ENCODE measurements around the gene RHOV.

RHOV gene

DNA sequence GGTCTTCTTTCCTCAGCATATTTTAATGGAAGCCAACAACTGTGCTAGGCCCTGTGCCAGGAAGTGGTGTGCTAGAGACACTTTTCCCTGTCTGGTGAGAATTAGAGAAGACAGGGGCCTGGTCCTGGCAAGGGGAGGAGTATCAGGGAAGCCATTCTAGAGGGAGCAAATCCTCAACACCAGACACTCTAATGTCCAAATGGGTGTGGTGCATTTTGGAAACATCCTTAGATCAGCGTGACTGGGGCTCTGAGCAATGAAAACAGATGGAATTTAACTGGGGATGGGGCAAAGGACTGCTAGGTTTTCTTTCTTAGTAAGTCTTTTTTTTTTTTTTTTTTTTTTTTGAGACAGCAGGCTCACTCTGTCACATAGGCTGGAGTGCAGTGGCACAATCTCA is 12.6 kb upstream of the RHOV start:
- no peak overlapping the region for H3K27ac ChIP-seq (ENCODE audit: low read depth, low read length)
- TF ChIP-seq, protein P1, sequence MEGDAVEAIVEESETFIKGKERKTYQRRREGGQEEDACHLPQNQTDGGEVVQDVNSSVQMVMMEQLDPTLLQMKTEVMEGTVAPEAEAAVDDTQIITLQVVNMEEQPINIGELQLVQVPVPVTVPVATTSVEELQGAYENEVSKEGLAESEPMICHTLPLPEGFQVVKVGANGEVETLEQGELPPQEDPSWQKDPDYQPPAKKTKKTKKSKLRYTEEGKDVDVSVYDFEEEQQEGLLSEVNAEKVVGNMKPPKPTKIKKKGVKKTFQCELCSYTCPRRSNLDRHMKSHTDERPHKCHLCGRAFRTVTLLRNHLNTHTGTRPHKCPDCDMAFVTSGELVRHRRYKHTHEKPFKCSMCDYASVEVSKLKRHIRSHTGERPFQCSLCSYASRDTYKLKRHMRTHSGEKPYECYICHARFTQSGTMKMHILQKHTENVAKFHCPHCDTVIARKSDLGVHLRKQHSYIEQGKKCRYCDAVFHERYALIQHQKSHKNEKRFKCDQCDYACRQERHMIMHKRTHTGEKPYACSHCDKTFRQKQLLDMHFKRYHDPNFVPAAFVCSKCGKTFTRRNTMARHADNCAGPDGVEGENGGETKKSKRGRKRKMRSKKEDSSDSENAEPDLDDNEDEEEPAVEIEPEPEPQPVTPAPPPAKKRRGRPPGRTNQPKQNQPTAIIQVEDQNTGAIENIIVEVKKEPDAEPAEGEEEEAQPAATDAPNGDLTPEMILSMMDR (IDR thresholded peaks at IDR 0.05; ENCODE audit: low read depth, low read length, poor library complexity, severe bottlenecking): no peak
- no peak for TF ChIP-seq EZH2phosphoT487 (IDR thresholded peaks at IDR 0.05; ENCODE audit: borderline replicate concordance, low read length)
- H3K4me1 ChIP-seq (ENCODE audit: control insufficient read depth, low read length): peaks cover 12% of the 10 kb centered on the region
- H3K79me2 ChIP-seq (ENCODE audit: control insufficient read depth, low read length): no peaks in the 10 kb centered on the region
- no peaks in the 10 kb centered on the region for H3K36me3 ChIP-seq (ENCODE audit: control insufficient read depth, low read length)
- H3F3A ChIP-seq (ENCODE audit: control insufficient read depth, insufficient read depth): no peaks in the 10 kb centered on the region
- H4K20me1 ChIP-seq (ENCODE audit: control insufficient read depth, insufficient read depth, low read depth, low read length): no peaks in the 10 kb centered on the region
- H3K27me3 ChIP-seq (ENCODE audit: control insufficient read depth, low read length): no peaks in the 10 kb centered on the region
- H3K9me2 ChIP-seq (replicated peaks; ENCODE audit: control insufficient read depth, low read length): no peaks in the 10 kb centered on the region
- no peak overlapping the region for H3K4me3 ChIP-seq (ENCODE audit: low read length)
- no peak overlapping the region for H3K4me2 ChIP-seq (ENCODE audit: low read length)
- no peaks in the 10 kb centered on the region for H3K9me3 ChIP-seq (ENCODE audit: control insufficient read depth, insufficient read depth, low read length)

DNA sequence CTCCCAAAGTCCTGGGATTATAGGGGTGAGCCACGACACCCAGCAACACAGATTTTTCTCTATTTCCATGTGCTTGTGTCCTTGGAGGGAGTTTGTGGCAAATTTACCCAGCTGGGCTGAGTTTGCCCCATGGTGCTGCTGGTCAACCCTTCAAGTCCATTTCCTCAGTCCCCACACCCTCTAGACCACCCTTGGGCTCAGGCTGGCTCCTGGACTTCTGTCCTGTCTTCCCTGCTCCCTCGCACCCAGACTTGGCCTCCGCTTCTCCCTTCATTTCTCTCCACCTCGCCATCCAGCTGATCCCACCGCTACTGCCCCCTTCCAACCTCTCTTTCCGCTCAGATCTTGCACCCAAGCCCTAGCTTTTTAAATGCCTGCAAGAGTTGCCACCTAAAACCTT is 7.3 kb upstream of the RHOV start:
- no peaks in the 10 kb centered on the region for H3K4me1 ChIP-seq (ENCODE audit: control insufficient read depth, low read length)

DNA sequence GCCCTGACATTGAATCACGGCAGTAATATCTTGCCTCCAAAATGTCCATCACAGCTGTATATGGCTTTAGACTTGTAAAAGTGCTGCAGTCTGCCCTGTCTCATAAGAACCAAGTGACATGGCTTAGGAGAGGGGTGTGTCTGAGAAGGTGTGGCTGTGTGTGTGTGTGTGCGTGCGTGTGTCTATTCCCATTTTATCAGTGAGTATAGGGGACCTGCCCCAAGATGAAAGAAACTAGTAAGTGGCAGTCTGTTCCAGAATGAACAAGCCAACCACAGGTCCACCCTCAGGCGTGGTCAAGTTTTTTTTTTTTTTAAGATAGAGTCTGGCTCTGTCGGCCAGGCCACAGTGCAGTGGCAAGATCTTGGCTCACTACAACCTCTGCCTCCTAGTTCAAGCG is 5.6 kb upstream of the RHOV start:
- no peak overlapping the region for H3K27ac ChIP-seq (ENCODE audit: low read depth, low read length)

More for the DNA sequence above, 7.3 kb upstream of the RHOV start:
- no peaks in the 10 kb centered on the region for H4K20me1 ChIP-seq (ENCODE audit: control insufficient read depth, insufficient read depth, low read depth, low read length)
- no peak overlapping the region for H3K27ac ChIP-seq (ENCODE audit: low read depth, low read length)
- no peaks in the 10 kb centered on the region for H3F3A ChIP-seq (ENCODE audit: control insufficient read depth, insufficient read depth)
- no peak for TF ChIP-seq EZH2phosphoT487 (IDR thresholded peaks at IDR 0.05; ENCODE audit: borderline replicate concordance, low read length)
- TF ChIP-seq, protein P1 (IDR thresholded peaks at IDR 0.05; ENCODE audit: low read depth, low read length, poor library complexity, severe bottlenecking): no peak
- no peaks in the 10 kb centered on the region for H3K27me3 ChIP-seq (ENCODE audit: control insufficient read depth, low read length)
- H3K9me3 ChIP-seq (ENCODE audit: control insufficient read depth, insufficient read depth, low read length): no peaks in the 10 kb centered on the region
- no peaks in the 10 kb centered on the region for H3K9me2 ChIP-seq (replicated peaks; ENCODE audit: control insufficient read depth, low read length)
- no peak overlapping the region for H3K4me3 ChIP-seq (ENCODE audit: low read length)
- H3K4me2 ChIP-seq (ENCODE audit: low read length): no peak overlapping the region
- no peaks in the 10 kb centered on the region for H3K79me2 ChIP-seq (ENCODE audit: control insufficient read depth, low read length)
- no peaks in the 10 kb centered on the region for H3K36me3 ChIP-seq (ENCODE audit: control insufficient read depth, low read length)

More for the DNA sequence above, 5.6 kb upstream of the RHOV start:
- Histone ChIP-seq H3K4me2 (ENCODE audit: low read length) (no peak overlapping the region), H3K79me2 (ENCODE audit: control insufficient read depth, low read length) (no peaks in the 10 kb centered on the region), H3K9me3 (ENCODE audit: control insufficient read depth, insufficient read depth, low read length) (no peaks in the 10 kb centered on the region), H4K20me1 (ENCODE audit: control insufficient read depth, insufficient read depth, low read depth, low read length) (no peaks in the 10 kb centered on the region), H3K27me3 (ENCODE audit: control insufficient read depth, low read length) (no peaks in the 10 kb centered on the region), H3F3A (ENCODE audit: control insufficient read depth, insufficient read depth) (no peaks in the 10 kb centered on the region), H3K9me2 (replicated peaks; ENCODE audit: control insufficient read depth, low read length) (no peaks in the 10 kb centered on the region), H3K4me3 (ENCODE audit: low read length) (no peak overlapping the region), H3K36me3 (ENCODE audit: control insufficient read depth, low read length) (no peaks in the 10 kb centered on the region), H3K4me1 (ENCODE audit: control insufficient read depth, low read length) (peaks cover 3% of the 10 kb centered on the region)
- no peak for TF ChIP-seq EZH2phosphoT487 (IDR thresholded peaks at IDR 0.05; ENCODE audit: borderline replicate concordance, low read length)
- TF ChIP-seq, protein P1 (IDR thresholded peaks at IDR 0.05; ENCODE audit: low read depth, low read length, poor library complexity, severe bottlenecking): no peak
